IPS-15b (cell line): ENCODE data around the gene BRD4.

Source experiments
- H3K27me3 ChIP-seq: one replicate; pipeline ENCODE4 v1.6.1; 2013; ENCODE audit warnings: low read length; ENCODE audit not compliant: control insufficient read depth, insufficient read depth
- H3K36me3 ChIP-seq: one replicate; pipeline ENCODE4 v1.6.1; 2013; ENCODE audit warnings: low read length; ENCODE audit not compliant: control insufficient read depth, insufficient read depth
- H3K4me1 ChIP-seq: one replicate; pipeline ENCODE4 v1.6.1; 2013; ENCODE audit warnings: mild to moderate bottlenecking, low read length; ENCODE audit not compliant: control insufficient read depth, insufficient read depth
- H3K4me3 ChIP-seq: one replicate; pipeline ENCODE4 v1.5.1; 2013; ENCODE audit warnings: low read depth, low read length
- H3K9ac ChIP-seq: one replicate; pipeline ENCODE4 v1.6.1; 2013; ENCODE audit warnings: low read depth, mild to moderate bottlenecking, low read length
- H3K9me3 ChIP-seq: one replicate; pipeline ENCODE4 v1.6.1; 2013; ENCODE audit warnings: mild to moderate bottlenecking, low read length; ENCODE audit not compliant: control insufficient read depth, insufficient read depth

BRD4 gene

GRCh38 chr19:15247107-15248014 lies 85.0 kb downstream of the BRD4 start:
- Histone ChIP-seq H3K9me3 (no peaks in the 10 kb centered on the region), H3K4me1 (peaks cover 4% of the 10 kb centered on the region), H3K9ac (no peak overlapping the region), H3K27me3 (no peaks in the 10 kb centered on the region), H3K36me3 (peaks cover 68% of the 10 kb centered on the region), H3K4me3 (no peak overlapping the region)

- no peaks in the 10 kb centered on the region for H3K4me1 ChIP-seq
- H3K9ac ChIP-seq = no peak overlapping the region
- peaks cover 70% of the 10 kb centered on the region for H3K36me3 ChIP-seq
- no peak overlapping the region for H3K4me3 ChIP-seq
- H3K27me3 ChIP-seq = no peaks in the 10 kb centered on the region
- no peaks in the 10 kb centered on the region for H3K9me3 ChIP-seq
Measured at GRCh38 chr19:15246198-15246481, 86.2 kb downstream of the BRD4 start.

- Histone ChIP-seq H3K9me3 (no peaks in the 10 kb centered on the region), H3K36me3 (peaks cover 71% of the 10 kb centered on the region), H3K27me3 (no peaks in the 10 kb centered on the region), H3K9ac (no peak overlapping the region), H3K4me3 (no peak overlapping the region), H3K4me1 (no peaks in the 10 kb centered on the region)
Measured at GRCh38 chr19:15245370-15246197, 86.8 kb downstream of the BRD4 start.

GRCh38 chr19:15244808-15245207 lies 87.5 kb downstream of the BRD4 start:
- H3K36me3 ChIP-seq = peaks cover 77% of the 10 kb centered on the region
- H3K9me3 ChIP-seq = no peaks in the 10 kb centered on the region
- no peaks in the 10 kb centered on the region for H3K4me1 ChIP-seq

GRCh38 chr19:15244106-15244803 lies 88.1 kb downstream of the BRD4 start:
- Histone ChIP-seq H3K27me3 (no peaks in the 10 kb centered on the region), H3K4me1 (no peaks in the 10 kb centered on the region), H3K36me3 (peaks cover 79% of the 10 kb centered on the region), H3K9ac (no peak overlapping the region), H3K9me3 (no peaks in the 10 kb centered on the region), H3K4me3 (no peak overlapping the region)

More at GRCh38 chr19:15244808-15245207, 87.5 kb downstream of the BRD4 start:
- Histone ChIP-seq H3K9ac (no peak overlapping the region), H3K27me3 (no peaks in the 10 kb centered on the region), H3K4me3 (no peak overlapping the region)

GRCh38 chr19:15243236-15243957 lies 88.9 kb downstream of the BRD4 start:
- H3K36me3 ChIP-seq = peaks cover 79% of the 10 kb centered on the region
- no peak overlapping the region for H3K4me3 ChIP-seq
- no peaks in the 10 kb centered on the region for H3K9me3 ChIP-seq
- H3K4me1 ChIP-seq = no peaks in the 10 kb centered on the region
- H3K27me3 ChIP-seq = no peaks in the 10 kb centered on the region
- H3K9ac ChIP-seq = no peak overlapping the region

- Histone ChIP-seq H3K27me3 (no peaks in the 10 kb centered on the region), H3K9me3 (no peaks in the 10 kb centered on the region), H3K36me3 (peaks cover 75% of the 10 kb centered on the region), H3K4me3 (no peak overlapping the region), H3K4me1 (no peaks in the 10 kb centered on the region), H3K9ac (no peak overlapping the region)
Measured at GRCh38 chr19:15241259-15241910, 91.0 kb downstream of the BRD4 start.

GRCh38 chr19:15240515-15240914 lies 91.8 kb downstream of the BRD4 start:
- H3K9me3 ChIP-seq = no peaks in the 10 kb centered on the region
- H3K36me3 ChIP-seq = peaks cover 78% of the 10 kb centered on the region
- no peaks in the 10 kb centered on the region for H3K4me1 ChIP-seq
- no peak overlapping the region for H3K9ac ChIP-seq
- H3K4me3 ChIP-seq = no peak overlapping the region
- H3K27me3 ChIP-seq = no peaks in the 10 kb centered on the region

- Histone ChIP-seq H3K9me3 (no peaks in the 10 kb centered on the region), H3K4me3 (no peak overlapping the region), H3K27me3 (no peaks in the 10 kb centered on the region), H3K4me1 (no peaks in the 10 kb centered on the region), H3K9ac (no peak overlapping the region), H3K36me3 (peaks cover 67% of the 10 kb centered on the region)
Measured at GRCh38 chr19:15239337-15239949, 92.9 kb downstream of the BRD4 start.

- H3K9me3 ChIP-seq = no peaks in the 10 kb centered on the region
- no peaks in the 10 kb centered on the region for H3K27me3 ChIP-seq
- no peak overlapping the region for H3K9ac ChIP-seq
- no peak overlapping the region for H3K4me3 ChIP-seq
- peaks cover 61% of the 10 kb centered on the region for H3K36me3 ChIP-seq
- no peaks in the 10 kb centered on the region for H3K4me1 ChIP-seq
Measured at GRCh38 chr19:15238639-15239155, 93.6 kb downstream of the BRD4 start.
